ENCODE data around the gene SLC2A1.
"Not testable (repeated sequence)": the region's sequence is repeated elsewhere in the genome, so short reads cannot be mapped to it uniquely, and the experiment has no call there.

DNA sequence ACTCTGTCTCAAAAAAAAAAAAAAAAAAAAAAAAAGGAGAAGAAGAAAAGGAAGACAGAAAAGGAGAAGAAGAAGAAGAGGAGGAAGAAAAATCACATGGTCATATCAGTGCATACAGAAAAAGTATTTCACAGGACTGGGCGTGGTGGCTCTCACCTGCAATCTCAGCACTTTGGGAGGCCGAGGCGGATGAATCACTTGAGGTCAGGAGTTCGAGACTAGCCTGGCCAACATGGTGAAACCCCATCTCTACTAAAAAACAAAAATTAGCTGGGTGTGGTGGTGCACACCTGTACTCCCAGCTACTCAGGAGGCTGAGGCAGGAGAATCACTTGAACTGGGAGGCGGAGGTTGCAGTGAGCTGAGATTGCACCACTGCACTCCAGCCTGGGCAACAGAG lies 39.0 kb downstream of the SLC2A1 start:
- not testable (repeated sequence) for TF ChIP-seq ZC3H4 (CRISPR knock-in tag; IDR thresholded peaks at IDR 0.05; ENCODE audit: borderline replicate concordance); GATA2 (CRISPR knock-in tag; IDR thresholded peaks at IDR 0.05); PCBP1 (IDR thresholded peaks at IDR 0.05; ENCODE audit: low read depth, low read length, poor library complexity, severe bottlenecking); MED1 (CRISPR knock-in tag; IDR thresholded peaks at IDR 0.05; ENCODE audit: borderline replicate concordance); ZNF707 (CRISPR knock-in tag; conservative IDR thresholded peaks at IDR 0.05); CBX5 (IDR thresholded peaks at IDR 0.05; ENCODE audit: borderline replicate concordance, low read depth); TAF1 (IDR thresholded peaks at IDR 0.05; ENCODE audit: control insufficient read depth, extremely low read depth, insufficient read depth, low read length, severe bottlenecking); NFIX (CRISPR knock-in tag; IDR thresholded peaks at IDR 0.05; ENCODE audit: low read depth); TEAD4 (IDR thresholded peaks at IDR 0.05; ENCODE audit: low read length); TEAD4 (CRISPR knock-in tag; IDR thresholded peaks at IDR 0.05; ENCODE audit: borderline replicate concordance)
- TF ChIP-seq, protein P1, sequence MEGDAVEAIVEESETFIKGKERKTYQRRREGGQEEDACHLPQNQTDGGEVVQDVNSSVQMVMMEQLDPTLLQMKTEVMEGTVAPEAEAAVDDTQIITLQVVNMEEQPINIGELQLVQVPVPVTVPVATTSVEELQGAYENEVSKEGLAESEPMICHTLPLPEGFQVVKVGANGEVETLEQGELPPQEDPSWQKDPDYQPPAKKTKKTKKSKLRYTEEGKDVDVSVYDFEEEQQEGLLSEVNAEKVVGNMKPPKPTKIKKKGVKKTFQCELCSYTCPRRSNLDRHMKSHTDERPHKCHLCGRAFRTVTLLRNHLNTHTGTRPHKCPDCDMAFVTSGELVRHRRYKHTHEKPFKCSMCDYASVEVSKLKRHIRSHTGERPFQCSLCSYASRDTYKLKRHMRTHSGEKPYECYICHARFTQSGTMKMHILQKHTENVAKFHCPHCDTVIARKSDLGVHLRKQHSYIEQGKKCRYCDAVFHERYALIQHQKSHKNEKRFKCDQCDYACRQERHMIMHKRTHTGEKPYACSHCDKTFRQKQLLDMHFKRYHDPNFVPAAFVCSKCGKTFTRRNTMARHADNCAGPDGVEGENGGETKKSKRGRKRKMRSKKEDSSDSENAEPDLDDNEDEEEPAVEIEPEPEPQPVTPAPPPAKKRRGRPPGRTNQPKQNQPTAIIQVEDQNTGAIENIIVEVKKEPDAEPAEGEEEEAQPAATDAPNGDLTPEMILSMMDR (IDR thresholded peaks at IDR 0.05 in 2 of 3, conservative IDR thresholded peaks at IDR 0.05 in 1 of 3; ENCODE audit: insufficient read depth in 2 of 3, low read depth in 1 of 3, low read length in 3 of 3): not testable (repeated sequence)
- TF ChIP-seq, protein P2, sequence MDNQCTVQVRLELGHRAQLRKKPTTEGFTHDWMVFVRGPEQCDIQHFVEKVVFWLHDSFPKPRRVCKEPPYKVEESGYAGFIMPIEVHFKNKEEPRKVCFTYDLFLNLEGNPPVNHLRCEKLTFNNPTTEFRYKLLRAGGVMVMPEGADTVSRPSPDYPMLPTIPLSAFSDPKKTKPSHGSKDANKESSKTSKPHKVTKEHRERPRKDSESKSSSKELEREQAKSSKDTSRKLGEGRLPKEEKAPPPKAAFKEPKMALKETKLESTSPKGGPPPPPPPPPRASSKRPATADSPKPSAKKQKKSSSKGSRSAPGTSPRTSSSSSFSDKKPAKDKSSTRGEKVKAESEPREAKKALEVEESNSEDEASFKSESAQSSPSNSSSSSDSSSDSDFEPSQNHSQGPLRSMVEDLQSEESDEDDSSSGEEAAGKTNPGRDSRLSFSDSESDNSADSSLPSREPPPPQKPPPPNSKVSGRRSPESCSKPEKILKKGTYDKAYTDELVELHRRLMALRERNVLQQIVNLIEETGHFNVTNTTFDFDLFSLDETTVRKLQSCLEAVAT (IDR thresholded peaks at IDR 0.05): not testable (repeated sequence)
- TF ChIP-seq, protein P3, sequence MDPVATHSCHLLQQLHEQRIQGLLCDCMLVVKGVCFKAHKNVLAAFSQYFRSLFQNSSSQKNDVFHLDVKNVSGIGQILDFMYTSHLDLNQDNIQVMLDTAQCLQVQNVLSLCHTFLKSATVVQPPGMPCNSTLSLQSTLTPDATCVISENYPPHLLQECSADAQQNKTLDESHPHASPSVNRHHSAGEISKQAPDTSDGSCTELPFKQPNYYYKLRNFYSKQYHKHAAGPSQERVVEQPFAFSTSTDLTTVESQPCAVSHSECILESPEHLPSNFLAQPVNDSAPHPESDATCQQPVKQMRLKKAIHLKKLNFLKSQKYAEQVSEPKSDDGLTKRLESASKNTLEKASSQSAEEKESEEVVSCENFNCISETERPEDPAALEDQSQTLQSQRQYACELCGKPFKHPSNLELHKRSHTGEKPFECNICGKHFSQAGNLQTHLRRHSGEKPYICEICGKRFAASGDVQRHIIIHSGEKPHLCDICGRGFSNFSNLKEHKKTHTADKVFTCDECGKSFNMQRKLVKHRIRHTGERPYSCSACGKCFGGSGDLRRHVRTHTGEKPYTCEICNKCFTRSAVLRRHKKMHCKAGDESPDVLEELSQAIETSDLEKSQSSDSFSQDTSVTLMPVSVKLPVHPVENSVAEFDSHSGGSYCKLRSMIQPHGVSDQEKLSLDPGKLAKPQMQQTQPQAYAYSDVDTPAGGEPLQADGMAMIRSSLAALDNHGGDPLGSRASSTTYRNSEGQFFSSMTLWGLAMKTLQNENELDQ (CRISPR knock-in tag; IDR thresholded peaks at IDR 0.05; ENCODE audit: borderline replicate concordance): not testable (repeated sequence)
- TF ChIP-seq, protein P4, sequence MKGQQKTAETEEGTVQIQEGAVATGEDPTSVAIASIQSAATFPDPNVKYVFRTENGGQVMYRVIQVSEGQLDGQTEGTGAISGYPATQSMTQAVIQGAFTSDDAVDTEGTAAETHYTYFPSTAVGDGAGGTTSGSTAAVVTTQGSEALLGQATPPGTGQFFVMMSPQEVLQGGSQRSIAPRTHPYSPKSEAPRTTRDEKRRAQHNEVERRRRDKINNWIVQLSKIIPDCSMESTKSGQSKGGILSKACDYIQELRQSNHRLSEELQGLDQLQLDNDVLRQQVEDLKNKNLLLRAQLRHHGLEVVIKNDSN (CRISPR knock-in tag; IDR thresholded peaks at IDR 0.05): not testable (repeated sequence)
- TF ChIP-seq, protein P5, sequence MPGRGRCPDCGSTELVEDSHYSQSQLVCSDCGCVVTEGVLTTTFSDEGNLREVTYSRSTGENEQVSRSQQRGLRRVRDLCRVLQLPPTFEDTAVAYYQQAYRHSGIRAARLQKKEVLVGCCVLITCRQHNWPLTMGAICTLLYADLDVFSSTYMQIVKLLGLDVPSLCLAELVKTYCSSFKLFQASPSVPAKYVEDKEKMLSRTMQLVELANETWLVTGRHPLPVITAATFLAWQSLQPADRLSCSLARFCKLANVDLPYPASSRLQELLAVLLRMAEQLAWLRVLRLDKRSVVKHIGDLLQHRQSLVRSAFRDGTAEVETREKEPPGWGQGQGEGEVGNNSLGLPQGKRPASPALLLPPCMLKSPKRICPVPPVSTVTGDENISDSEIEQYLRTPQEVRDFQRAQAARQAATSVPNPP (IDR thresholded peaks at IDR 0.05; ENCODE audit: borderline replicate concordance, insufficient read depth, insufficient read length): not testable (repeated sequence)
